GM12878 (cell line): ENCODE data around the gene NUB1. TPM values are rescaled to one million over a fixed set of nuclear protein-coding genes. Genes with fewer than 3 reads are reported as not detected.

ENCODE experiments used
- ATAC-seq: fragments of 200-7000 bp; cut with Tn5 transposase; 3 replicates; pipeline ENCODE4 v1.9.1; 2020; ENCODE audit warnings: mild to moderate bottlenecking, moderate library complexity
- BruUV-seq: library from RNA; stranded (reverse); fragments of 400-500 nt; replicated peaks from 2 replicates; lab custom pipeline; 2021; lab: Mats Ljungman, UMichigan
- CTCF ChIA-PET: fragments of 300-600 bp; sonication (Branson Sonifier 250); formaldehyde crosslinking; extraction: SDS; loops from one replicate; lab custom pipeline; 2021; ENCODE audit warnings: inconsistent platforms; lab: Yijun Ruan, JAX
- POLR2A ChIA-PET: fragments of 350-600 bp; formaldehyde crosslinking; extraction: SDS; loops from one replicate; lab custom pipeline; 2021; ENCODE audit warnings: inconsistent platforms; lab: Charles Lee
- RAD21 ChIA-PET: fragments of 300-600 bp; sonication (Branson Sonifier 250); formaldehyde crosslinking; loops from one replicate; lab custom pipeline; 2023; ENCODE audit warnings: antibody characterized with exemption; ENCODE audit not compliant: unreplicated experiment; lab: Charles Lee
- SMC1A ChIA-PET: fragments of 300-600 bp; sonication (Branson Sonifier 250); formaldehyde crosslinking; loops from one replicate; lab custom pipeline; 2023; ENCODE audit not compliant: unreplicated experiment, uncharacterized antibody; lab: Charles Lee
- DNase-seq: peaks from one replicate; pipeline ENCODE4 v3.0.0-alpha.2; 2011; ENCODE audit warnings: low read depth, low spot score
- FAIRE-seq: peaks from 3 replicates; lab custom pipeline; 2011; peaks lifted over from hg19 to GRCh38; lab: Jason Lieb, UNC
- H2AFZ ChIP-seq: 2 replicates; pipeline ENCODE4 v1.6.0; 2011; ENCODE audit warnings: low read depth, low read length, control low read depth; ENCODE audit not compliant: control insufficient read depth
- H3K27ac ChIP-seq: 2 replicates; pipeline ENCODE4 v1.5.1; 2011; ENCODE audit warnings: control low read depth; ENCODE audit not compliant: control insufficient read depth, insufficient read depth
- H3K27me3 ChIP-seq, 2 experiments: replicated peaks in 1 of 2; 2 replicates each; pipeline versions ENCODE4 v1.6.0 to v1.6.1; 2011; ENCODE audit warnings: low read length in 1 of 2; ENCODE audit not compliant: control insufficient read depth in 2 of 2, insufficient read depth in 2 of 2
- H3K36me3 ChIP-seq, 2 experiments: 2 replicates each; pipeline ENCODE4 v1.5.1; 2011; ENCODE audit warnings: low read length in 1 of 2; ENCODE audit not compliant: control insufficient read depth in 2 of 2, insufficient read depth in 2 of 2
- H3K4me1 ChIP-seq: 2 replicates; pipeline ENCODE4 v1.6.1; 2011; ENCODE audit warnings: mild to moderate bottlenecking, low read length, moderate library complexity, mixed read lengths; ENCODE audit not compliant: control insufficient read depth, insufficient read depth
- H3K4me2 ChIP-seq: 2 replicates; pipeline ENCODE4 v1.6.0; 2011; ENCODE audit warnings: control low read depth; ENCODE audit not compliant: control insufficient read depth, insufficient read depth
- H3K4me3 ChIP-seq: fragments of 200-600 bp; sonication (generic); 2 replicates; pipeline ENCODE4 v1.5.1; 2016
- H3K79me2 ChIP-seq: 2 replicates; pipeline ENCODE4 v1.6.0; 2011; ENCODE audit warnings: low read length; ENCODE audit not compliant: control insufficient read depth, insufficient read depth
- H3K9ac ChIP-seq: 2 replicates; pipeline ENCODE4 v1.8.0; 2011; ENCODE audit warnings: low read length, control low read depth, mixed read lengths; ENCODE audit not compliant: control insufficient read depth, insufficient read depth
- H3K9me3 ChIP-seq: replicated peaks from 3 replicates; pipeline ENCODE4 v1.5.1; 2011; ENCODE audit warnings: mild to moderate bottlenecking, low read length; ENCODE audit not compliant: control insufficient read depth, insufficient read depth
- H4K20me1 ChIP-seq: 2 replicates; pipeline ENCODE4 v1.6.0; 2011; ENCODE audit not compliant: control insufficient read depth, insufficient read depth
- ATF2 ChIP-seq: IDR thresholded peaks from 2 replicates; pipeline ENCODE4 v1.6.1; 2012; ENCODE audit warnings: low read length, inconsistent platforms
- ETV6 ChIP-seq, 2 experiments: fragments of 450-650 bp in 1 of 2; IDR thresholded peaks in 1 of 2; conservative IDR thresholded peaks in 1 of 2; 2 replicates each; pipeline ENCODE4 v1.6.1; 2014; ENCODE audit warnings: antibody characterized with exemption in 1 of 2, borderline replicate concordance in 1 of 2, low read depth in 1 of 2, mild to moderate bottlenecking in 1 of 2, moderate library complexity in 1 of 2
- GABPA ChIP-seq: IDR thresholded peaks from 2 replicates; pipeline ENCODE4 v1.6.1; 2014; ENCODE audit warnings: antibody characterized with exemption, low read depth, mild to moderate bottlenecking, inconsistent platforms
- MEF2A ChIP-seq: IDR thresholded peaks from 2 replicates; pipeline ENCODE4 v1.6.1; 2011; ENCODE audit warnings: low read depth, mild to moderate bottlenecking, low read length, moderate library complexity; ENCODE audit not compliant: insufficient read depth
- PAX8 ChIP-seq: fragments of 450-650 bp; IDR thresholded peaks from 2 replicates; pipeline ENCODE4 v1.6.1; 2017; ENCODE audit warnings: mild to moderate bottlenecking, moderate library complexity
- POU2F2 ChIP-seq: IDR thresholded peaks from 3 replicates; pipeline ENCODE4 v1.6.1; 2011; ENCODE audit warnings: low read depth, mild to moderate bottlenecking, low read length, borderline replicate concordance
- RB1 ChIP-seq: fragments of 450-650 bp; formaldehyde crosslinking; IDR thresholded peaks from 2 replicates; pipeline ENCODE4 v1.6.1; 2017; ENCODE audit warnings: mild to moderate bottlenecking, borderline replicate concordance
- RUNX3 ChIP-seq: IDR thresholded peaks from 2 replicates; pipeline ENCODE4 v1.6.1; 2012; ENCODE audit warnings: low read length, inconsistent platforms
- TCF12 ChIP-seq: IDR thresholded peaks from 2 replicates; pipeline ENCODE4 v1.6.1; 2011; ENCODE audit warnings: low read depth, mild to moderate bottlenecking, low read length
- WGBS: methylation state at CpG from one replicate; pipeline ENCODE4 v1.1.6; 2016; ENCODE audit warnings: low lambda C conversion rate; ENCODE audit not compliant: insufficient replicate concordance, insufficient coverage; ENCODE audit errors: missing lambda C conversion rate; 5-methylcytosine and 5-hydroxymethylcytosine counted together
- in situ Hi-C: fragments of 300-500 bp; cut with MboI; formaldehyde crosslinking; loops from 9 replicates; pipeline ENCODE4 v1.14.3; 2018; ENCODE audit warnings: mixed read lengths
- intact Hi-C: fragments of 100-400 bp; cut with micrococcal nuclease; formaldehyde crosslinking; loops from one replicate; pipeline ENCODE4 v1.14.2; 2022; ENCODE audit not compliant: unreplicated experiment
- polyA plus RNA-seq, 11 experiments: library from polyadenylated mRNA; depleted of rRNA in 4 of 11; unstranded in 6 of 11; stranded (reverse) in 5 of 11; fragments of >200 nt; fragmentation: Nextera tagmentation in 4 of 11; fragmentation: Illumina TruSeq in 1 of 11; extraction: Ambion mirVana in 4 of 11; extraction: Trizol in 1 of 11; gene quantifications; 1 replicate in 1 of 11; 2 replicates in 10 of 11; pipeline versions ENCODE4 v1.2.1 to v1.2.3, GENCODE V29; 2011 to 2016; ENCODE audit warnings: inconsistent platforms in 2 of 11, missing spikeins in 2 of 11, low read depth in 1 of 11
- total RNA-seq, 4 experiments: library from RNA; depleted of rRNA in 3 of 4; stranded (reverse); fragments of >200 nt in 3 of 4; fragmentation: Illumina TruSeq in 1 of 4; extraction: Trizol in 1 of 4; gene quantifications; 2 replicates each; pipeline versions ENCODE4 v1.2.1 to v1.2.3, GENCODE V29; 2013 to 2021

Gene NUB1
- total and polyA plus RNA-seq, 10 of the 15 experiments (the other 5 are each of a cell fraction or from before 2014, with no cell fraction given): 24.1 to 102 (median 49.0) TPM

GRCh38 chr7:151384352-151384697 lies 42.7 kb downstream of the NUB1 start:
- peaks cover 2 to 3% of the 10 kb centered on the region in 2 experiments; a peak in 3 of 4 replicates for H3K27me3 ChIP-seq
- ChIA-PET CTCF (interaction anchor here (1.1 to 1.2 kb wide), 2 partner anchors 16 to 78 kb away, joined by 3 to 4 read pairs; no protein-coding TSS in a partner anchor), RAD21 (no interaction called here), POLR2A (no interaction called here), SMC1A (no interaction called here)
- H4K20me1 ChIP-seq: no peaks in the 10 kb centered on the region
- H3K79me2 ChIP-seq: no peaks in the 10 kb centered on the region
- WGBS: 60% methylated on average over 6 of the region's 6 CpGs
- H3K9ac ChIP-seq: no peak overlapping the region
- intact Hi-C loops (no loop called here), in situ Hi-C loops (loop anchor here (5.0 kb wide), 1 partner anchor 63 kb away; no protein-coding TSS in a partner anchor)
- H3K4me2 ChIP-seq: no peak overlapping the region
- H2AFZ ChIP-seq: no peak overlapping the region
- H3K4me1 ChIP-seq: peaks cover 7% of the 10 kb centered on the region
- DNase-seq (no peak), ATAC-seq (no peak), FAIRE-seq (no peak)
- H3K4me3 ChIP-seq: no peak overlapping the region
- no peaks in the 10 kb centered on the region for H3K36me3 ChIP-seq
- H3K9me3 ChIP-seq: no peaks in the 10 kb centered on the region; the same call in 2 of the 3 replicates
- no TSS peak for BruUV-seq
- no peak overlapping the region for H3K27ac ChIP-seq
- no peak for TF ChIP-seq TCF12
- TF ChIP-seq PAX8: no peak
- no peak for TF ChIP-seq GABPA
- TF ChIP-seq RUNX3: no peak
- no peak for TF ChIP-seq RB1
- no peak for TF ChIP-seq ATF2
- no peak for TF ChIP-seq MEF2A
- TF ChIP-seq ETV6 (conservative IDR thresholded peaks at IDR 0.05 in 1 of 2, IDR thresholded peaks at IDR 0.05 in 1 of 2; ENCODE audit: borderline replicate concordance in 1 of 2, low read depth in 1 of 2): no peak
- TF ChIP-seq POU2F2: no peak
